NCI-H345 treated with DMSO at 0.1 percent for 48 hours (cell line): Measurements from ENCODE around the gene RERE.
A peak's percentile ranks its signal among the peaks of the same experiment; 100 is the strongest.

Experiments used
- DNase-seq: peaks from one replicate; lab custom pipeline; 2025; ENCODE audit not compliant: unreplicated experiment; lab: John Stamatoyannopoulos, UW

RERE gene

GRCh38 chr1:8357329-8358101 lies 459.9 kb downstream of the RERE start:
- no peak for DNase-seq

DNA sequence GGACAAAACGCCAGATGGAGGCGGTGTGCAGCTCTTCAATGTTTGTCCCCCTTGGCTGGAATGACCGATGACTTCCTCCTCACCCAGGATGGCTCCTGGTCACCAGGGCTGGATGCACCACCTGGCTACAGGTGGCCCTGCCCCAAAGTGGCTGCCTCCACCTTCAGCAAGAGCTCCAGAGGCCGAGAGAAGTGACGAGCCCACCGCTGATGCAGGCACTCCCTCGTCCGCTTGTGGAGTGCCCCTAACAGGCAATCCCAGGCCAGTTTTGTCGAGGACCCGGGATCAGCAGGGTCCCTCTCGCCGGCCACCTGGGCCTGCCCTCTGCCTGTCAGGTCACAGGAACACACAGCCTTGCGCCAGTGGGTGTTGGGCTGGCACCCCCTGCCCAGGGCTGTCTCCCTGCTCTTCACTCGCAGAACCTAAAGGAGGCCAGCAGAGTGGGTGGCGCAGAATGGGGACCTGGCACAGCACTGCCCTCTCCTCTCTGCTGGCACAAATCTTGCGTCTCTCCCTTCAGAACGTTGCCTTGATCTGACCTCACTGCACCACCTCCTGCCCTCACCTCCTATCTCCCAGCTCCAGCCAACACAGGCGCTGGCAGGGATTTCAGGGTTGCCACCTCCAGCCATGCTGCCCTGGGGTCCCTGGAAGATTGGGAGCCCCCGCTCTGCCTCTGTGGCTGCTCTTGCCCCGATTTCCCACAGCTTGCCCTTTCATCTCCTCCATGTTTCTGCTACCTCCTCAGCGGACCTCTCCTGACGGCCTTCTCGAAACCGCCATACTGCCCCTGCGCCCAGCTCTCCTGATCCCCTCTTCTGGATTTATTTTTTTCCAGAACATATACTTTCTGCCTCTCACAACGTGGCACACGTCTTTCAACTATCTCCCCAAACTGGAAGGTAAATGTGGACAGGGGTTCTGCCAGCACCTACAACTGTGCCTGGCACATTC lies 460.9 kb downstream of the RERE start:
- DNase-seq: no peak

DNA sequence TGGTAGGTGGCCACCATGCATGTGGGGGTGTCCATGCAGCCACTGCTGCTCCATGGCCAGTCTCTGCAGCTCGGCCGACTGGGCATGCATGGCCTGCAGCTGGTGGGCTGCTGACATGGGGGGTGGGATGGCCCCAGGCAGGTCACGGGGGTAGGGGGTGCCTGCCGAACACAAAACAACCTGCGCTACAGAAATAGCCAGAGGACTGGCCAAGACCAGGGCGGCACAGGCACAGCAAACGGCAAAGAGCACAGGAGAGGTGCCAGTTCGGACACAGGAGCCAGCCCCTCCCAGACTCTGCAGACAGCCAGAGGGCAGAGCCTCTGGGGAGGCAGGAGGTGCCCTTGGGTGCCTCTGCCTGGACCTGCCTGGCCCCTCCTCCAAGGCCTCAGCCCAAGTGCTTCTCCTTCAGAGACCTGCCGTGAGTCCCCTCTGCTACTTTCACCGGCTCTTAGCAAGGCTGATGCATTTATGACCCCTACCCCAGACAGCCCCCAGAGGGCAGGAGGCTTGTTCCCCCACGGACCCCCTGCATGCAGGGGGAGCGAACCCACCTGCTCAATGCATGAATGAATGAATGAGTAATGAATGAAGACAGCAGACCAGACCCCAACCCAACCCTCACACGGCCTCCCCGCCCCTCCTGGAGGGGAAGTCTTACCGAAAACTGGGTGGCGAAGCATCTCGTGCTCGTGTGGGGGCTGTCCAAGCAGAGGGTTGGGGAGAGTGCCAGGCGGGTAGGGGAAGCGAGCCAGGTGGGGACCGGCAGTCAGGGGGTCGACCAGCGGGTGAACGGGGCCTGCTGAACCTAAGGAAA lies 461.8 kb downstream of the RERE start:
- DNase-seq: no peak

DNA sequence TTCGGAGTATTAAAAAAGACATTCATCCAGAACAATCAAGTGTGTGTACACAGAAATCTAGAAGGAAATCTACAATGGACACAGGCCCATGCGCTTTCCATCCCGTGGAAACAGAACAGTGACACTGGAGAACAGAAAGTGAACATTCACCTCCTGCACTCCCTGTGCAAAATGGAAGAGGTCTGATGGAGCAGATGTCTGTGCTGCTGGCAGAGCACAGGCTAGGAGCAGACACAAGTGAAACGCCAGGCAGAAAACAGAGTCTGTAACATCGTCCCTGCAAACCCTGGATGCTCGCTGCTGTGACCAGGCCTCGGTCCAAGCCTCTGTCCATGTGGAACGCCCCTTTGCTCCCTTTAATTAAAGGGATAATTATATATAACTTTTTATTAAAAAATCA lies 463.4 kb downstream of the RERE start:
- no peak for DNase-seq

GRCh38 chr1:8352886-8353785 lies 464.3 kb downstream of the RERE start:
- no peak for DNase-seq

DNA sequence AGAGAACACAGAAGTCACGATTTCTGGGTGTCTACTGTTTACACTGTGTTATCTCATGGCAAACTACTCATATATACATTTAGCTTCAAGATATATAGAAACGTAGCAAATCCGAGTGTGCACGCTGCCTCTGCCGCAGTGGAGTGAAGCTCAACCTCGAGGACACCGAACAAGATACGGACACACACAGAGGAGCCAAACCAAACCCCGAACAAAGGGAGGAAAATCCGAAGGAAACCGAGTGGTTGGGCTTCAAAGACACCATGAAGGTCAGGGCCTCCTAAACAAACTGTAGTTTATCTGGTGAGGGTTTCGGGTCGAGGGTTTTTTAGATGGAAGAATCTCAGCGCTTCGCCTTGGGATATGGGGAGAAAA lies 465.0 kb downstream of the RERE start:
- no peak for DNase-seq

DNA sequence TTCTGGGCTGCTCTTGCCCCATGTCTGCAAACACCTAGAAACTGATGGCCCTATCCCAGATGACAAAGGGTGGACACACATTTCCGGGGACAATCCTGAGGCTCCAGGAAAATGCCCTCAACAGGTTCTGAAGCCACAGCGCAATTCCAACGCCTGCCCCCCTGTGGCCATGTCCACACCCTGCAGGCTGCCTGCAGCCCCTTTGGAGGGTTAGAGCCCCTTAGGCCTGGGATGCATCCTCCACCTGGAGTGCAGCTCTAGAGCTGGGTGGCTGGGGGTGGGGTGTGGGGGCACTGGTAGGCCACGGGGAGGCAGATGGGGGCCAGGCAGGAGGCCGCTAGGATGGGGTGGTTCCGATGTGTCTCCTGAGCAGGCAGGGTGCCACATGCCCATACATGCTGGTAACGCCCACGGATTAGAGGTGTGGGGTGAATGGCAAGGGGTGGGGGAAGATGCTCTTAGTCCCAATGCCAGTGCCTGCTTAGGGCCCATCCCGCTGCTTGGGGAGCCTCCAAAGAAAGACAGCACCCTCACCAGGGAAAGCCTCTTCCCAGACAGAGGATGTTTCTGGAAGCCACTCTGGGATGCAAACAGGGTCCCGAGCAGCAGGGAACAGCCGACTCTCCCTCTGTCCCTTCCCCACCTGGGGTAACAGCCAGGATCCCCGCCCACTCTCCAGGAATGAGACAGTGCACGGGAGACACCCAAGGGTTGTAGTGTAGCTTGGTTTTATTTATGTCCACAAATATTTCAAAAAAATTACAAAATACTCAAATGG lies 465.6 kb downstream of the RERE start:
- DNase-seq: no peak

DNA sequence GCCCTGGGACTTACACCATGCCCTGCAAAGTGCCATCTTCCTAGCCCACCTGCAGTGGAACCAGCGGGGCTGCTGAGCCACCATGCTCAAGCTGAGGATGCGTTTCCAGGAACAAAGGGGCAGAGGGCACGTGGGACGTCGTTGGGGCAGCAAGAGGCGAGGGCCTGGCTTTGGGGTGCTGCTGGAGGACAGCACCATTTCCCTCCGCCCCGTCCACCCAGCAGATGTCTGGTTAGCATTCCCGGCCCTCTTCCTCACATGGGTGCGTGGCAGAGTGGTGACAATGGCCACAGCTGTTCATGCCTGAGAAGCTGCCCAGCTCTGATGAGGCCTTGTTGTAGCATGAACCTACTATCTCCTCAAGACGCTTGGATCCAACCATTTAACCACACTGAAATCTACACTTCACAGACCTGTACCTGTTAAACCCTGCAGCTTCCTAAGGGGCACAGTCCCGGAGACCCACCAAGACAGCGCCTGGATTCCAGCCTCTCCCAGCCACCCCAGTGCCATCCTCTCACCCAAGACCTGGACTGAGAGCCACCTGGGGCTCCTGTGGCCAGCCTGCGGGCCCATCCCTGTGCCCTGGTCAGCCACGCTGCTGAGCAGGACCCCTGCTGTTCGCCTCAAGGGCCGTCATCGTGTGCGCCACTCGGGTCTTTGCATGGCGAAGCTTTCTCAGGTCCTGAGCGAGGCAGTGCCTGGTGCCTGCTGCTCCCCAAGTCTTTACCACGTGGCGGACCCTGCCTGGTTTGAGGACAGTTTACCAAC lies 466.3 kb downstream of the RERE start:
- DNase-seq: no peak

GRCh38 chr1:8349961-8350360 lies 467.5 kb downstream of the RERE start:
- no peak for DNase-seq

GRCh38 chr1:8349473-8349865 lies 468.0 kb downstream of the RERE start:
- DNase-seq: no peak

DNA sequence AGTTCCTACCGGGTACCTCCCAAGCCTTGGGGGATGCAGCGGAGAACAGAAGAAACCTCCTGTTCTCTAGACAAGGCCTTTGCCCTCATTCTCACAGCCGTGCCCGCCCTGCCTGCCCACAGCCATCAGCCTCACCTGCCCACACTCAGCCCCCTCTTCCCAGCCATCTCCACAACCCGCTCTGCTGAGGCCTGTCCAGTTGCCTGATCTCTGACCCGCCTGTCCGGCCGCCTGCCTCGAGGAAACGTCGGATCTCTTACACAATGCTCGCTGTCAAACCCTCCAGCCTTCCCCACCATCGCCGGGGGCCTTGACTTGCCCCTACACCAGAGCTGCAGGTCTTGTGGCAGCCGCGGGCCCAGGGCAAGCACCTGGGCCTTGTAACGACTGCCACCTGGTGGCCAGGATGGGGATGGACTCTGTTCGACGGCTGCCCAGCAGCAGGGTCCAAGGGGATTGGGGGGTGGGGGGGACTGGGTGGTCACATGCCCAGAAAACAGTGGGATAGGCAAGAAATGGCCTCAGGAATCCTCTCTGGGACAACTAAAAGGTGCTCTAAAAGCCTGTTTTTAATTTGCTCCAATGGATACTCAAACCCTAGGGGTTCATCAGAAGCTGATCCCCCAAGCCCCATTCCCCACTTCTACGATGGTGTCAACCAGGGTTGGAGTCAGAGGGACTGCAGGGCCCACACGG lies 468.5 kb downstream of the RERE start:
- DNase-seq: peak; percentile 38

DNA sequence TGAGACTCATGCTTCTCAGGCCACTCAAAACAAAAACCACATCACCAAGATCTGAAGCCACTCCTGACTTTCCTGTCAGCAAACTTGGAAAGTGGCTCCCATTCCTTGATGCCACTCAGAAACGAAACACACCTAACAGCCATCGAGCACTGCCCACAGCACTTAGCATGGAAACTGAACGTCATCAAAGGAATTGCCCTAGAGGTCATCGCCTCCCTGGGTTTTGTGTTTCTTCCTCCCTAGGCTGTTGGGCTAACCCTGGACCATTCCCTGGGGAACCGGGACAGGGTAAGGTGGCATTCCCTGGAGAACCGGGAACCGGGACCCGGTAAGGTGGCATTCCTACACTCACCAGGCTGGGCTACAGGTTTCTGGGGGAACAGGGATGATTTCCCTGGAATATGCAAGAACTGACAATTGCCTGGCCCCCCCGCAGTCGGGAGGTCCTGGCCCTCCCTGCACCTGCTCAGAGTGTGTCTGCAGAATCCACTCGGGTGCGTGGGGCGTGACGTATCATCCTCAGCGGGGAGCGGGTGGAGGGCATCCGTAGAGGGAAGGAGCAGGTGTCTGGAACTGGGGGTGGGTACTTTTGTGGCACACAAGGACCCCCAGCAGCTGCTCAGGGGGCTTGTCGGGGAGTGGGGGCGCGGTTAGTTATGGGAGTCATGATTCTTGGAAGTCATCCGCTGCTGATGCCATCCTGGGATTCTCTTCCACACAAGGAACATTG lies 469.2 kb downstream of the RERE start:
- no peak for DNase-seq

- DNase-seq: peak; percentile 52
These were observed 469.8 kb downstream of the RERE start for GRCh38 chr1:8347635-8348034.

DNA sequence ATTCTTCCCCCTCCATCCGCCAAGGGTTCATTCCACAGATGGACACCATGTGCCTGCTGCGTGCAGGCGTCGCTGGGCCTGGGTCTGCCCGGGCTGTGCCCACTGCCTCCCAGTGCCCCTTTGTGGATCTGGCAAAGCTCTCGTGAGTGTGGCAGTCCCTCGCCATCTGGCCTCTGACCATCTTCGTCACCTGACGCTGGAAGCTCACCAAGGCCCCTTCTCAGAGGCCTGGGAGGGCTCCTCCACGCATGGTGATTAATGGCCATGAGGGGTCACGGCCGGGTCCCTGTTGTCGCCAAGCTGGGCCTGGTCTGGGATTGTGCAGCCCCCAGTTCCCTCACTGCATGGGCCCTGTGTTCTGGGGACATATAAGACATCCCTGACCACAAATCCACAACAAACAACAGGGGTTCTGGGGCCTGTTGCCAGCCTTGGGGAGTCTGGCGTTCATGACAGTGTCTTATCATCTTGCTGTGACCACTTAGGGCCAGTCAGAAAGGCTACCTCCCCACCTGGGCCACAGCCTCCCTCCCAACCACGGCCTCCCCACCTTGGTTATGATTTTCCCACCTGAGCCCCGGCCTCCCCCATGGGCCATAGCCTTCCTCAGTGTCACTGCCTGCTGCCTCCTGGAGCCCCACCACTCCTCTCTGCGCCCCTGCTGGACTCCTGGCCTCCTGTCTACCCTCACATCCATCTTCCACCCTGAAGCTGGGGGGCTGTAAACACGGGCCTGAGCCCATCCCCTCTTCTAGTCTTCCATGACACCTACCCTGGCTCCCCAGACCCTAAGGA lies 471.6 kb downstream of the RERE start:
- DNase-seq: no peak

GRCh38 chr1:8344893-8345507 lies 472.4 kb downstream of the RERE start:
- DNase-seq: no peak

DNA sequence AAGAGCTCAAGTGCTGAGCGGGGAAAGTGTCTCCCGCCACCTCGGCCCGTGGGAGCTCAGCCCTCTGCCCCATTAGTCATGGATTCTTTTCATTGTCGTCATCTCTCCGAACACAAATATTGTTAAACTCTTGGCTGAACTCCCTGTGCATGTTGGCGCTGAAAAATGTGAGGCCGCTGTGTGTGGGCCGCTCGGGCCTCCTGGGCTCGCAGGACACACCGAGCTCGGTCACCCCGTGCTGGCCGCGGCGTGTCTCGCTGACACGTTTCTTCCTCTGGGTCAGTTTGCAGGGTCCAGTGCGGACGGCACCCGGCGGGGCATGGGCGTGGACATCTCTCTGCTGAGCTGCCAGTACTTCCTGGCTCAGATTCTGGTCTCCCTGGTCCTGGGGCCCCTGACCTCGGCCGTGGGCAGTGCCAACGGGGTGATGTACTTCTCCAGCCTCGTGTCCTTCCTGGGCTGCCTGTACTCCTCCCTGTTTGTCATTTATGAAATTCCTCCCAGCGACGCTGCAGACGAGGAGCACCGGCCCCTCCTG lies 473.9 kb downstream of the RERE start:
- DNase-seq: no peak
